Measurements from ENCODE around the gene ANO8. TPM values are rescaled to one million over a fixed set of nuclear protein-coding genes. Genes with fewer than 3 reads are reported as not detected.
A peak's percentile ranks its signal among the peaks of the same experiment; 100 is the strongest.

ANO8 gene
- total and polyA plus RNA-seq, 2 of the 13 experiments (the other 11 are each of a cell fraction or from before 2014, with no cell fraction given), result 1.8 to 3.5 TPM

DNA sequence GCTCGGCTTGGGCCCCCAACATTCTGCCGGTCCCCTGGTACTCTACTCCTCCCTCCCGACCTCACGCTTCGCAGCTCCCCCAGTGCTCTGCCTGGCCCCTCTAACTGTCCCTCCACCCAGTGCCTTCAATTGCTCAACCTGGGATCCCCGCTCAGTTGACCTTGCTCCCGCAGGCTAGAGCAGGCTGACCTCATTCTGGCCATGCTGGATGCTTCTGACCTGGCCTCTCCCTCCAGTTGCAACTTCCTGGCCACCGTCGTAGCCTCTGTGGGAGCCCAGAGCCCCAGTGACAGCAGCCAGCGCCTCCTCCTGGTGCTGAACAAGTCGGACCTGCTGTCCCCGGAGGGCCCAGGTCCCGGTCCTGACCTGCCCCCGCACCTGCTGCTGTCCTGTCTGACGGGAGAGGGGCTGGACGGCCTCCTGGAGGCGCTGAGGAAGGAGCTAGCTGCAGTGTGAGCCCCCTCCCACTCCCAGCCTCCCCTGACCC lies 6.3 kb upstream of the ANO8 start:
- in situ Hi-C loops (cut with HindIII; ENCODE audit: extremely low pct_ligation_motif_present, low pct_unique_long_range_greater_than_20kb), result no loop called here
- Histone ChIP-seq H3K9me3 (ENCODE audit: low read length) (no peaks in the 10 kb centered on the region), H4K20me1 (ENCODE audit: insufficient read depth, low read length) (no peaks in the 10 kb centered on the region), H2AFZ (ENCODE audit: low read length) (no peak overlapping the region), H3K4me1 (ENCODE audit: insufficient read depth, low read length) (peaks cover 46% of the 10 kb centered on the region), H3K27me3 (ENCODE audit: control insufficient read depth in 1 of 2, insufficient read depth in 2 of 2, low read length in 2 of 2) (no peaks in the 10 kb centered on the region; a peak in 1 of 5 replicates), H3K4me2 (ENCODE audit: low read depth, low read length) (peak overlapping the region; percentile 72), H3K4me3 (replicated peaks in 1 of 3; ENCODE audit: insufficient read depth in 1 of 3, low read depth in 2 of 3, low read length in 3 of 3) (peak overlapping the region in 2 of 3 experiments; percentile 19 to 46; a peak in 2 of 6 replicates), H3K9ac (ENCODE audit: insufficient read depth, low read depth, low read length) (peak overlapping the region; percentile 20; the same call in 1 of the 2 replicates), H3K36me3 (replicated peaks in 1 of 2; ENCODE audit: control insufficient read depth in 1 of 2, insufficient read depth in 2 of 2, low read length in 2 of 2) (peaks cover 1 to 9% of the 10 kb centered on the region in 2 experiments; a peak in 1 of 5 replicates), H3K79me2 (ENCODE audit: insufficient read depth, low read length) (peaks cover 7% of the 10 kb centered on the region), H3K27ac (ENCODE audit: extremely low read length, insufficient read depth, low read length) (peak overlapping the region; percentile 66)
- DNase-seq (ENCODE audit: low spot score) (peak; percentile 81), ATAC-seq (peak; percentile 71), FAIRE-seq (peak; percentile 76)
- ChIA-PET POLR2A (interaction anchor here (1.0 kb wide), 1 partner anchor 79 kb away, joined by 4 read pairs; the partner anchor contains the start of gene MVB12A), CTCF (ENCODE audit: low intra/inter-chr PET ratio, low total read pairs) (no interaction called here)
- intact Hi-C loops (cut with micrococcal nuclease; ENCODE audit: unreplicated experiment), result loop anchor here (10.0 kb wide), 1 partner anchor 124 kb away; the partner anchor contains the start of gene NXNL1
- 31% methylated on average over 16 of the region's 17 CpGs for WGBS (ENCODE audit: low lambda C conversion rate)
- no TSS peak for BruUV-seq (replicated peaks)
- TF ChIP-seq EP300 (IDR thresholded peaks at IDR 0.05; ENCODE audit: low read depth in 2 of 2, low read length in 2 of 2), result no peak
- TF ChIP-seq EP300 (CRISPR knock-in tag; IDR thresholded peaks at IDR 0.05; ENCODE audit: borderline replicate concordance), result 0 out of 2 replicates have a peak, but pooled peaks have one; percentile 15
- TF ChIP-seq ZFY (CRISPR knock-in tag; IDR thresholded peaks at IDR 0.05), result peak; percentile 35; the same call in 1 of the 2 replicates
- peak; percentile 54; the same call in 1 of the 2 replicates for TF ChIP-seq ZNF337 (CRISPR knock-in tag; IDR thresholded peaks at IDR 0.05; ENCODE audit: borderline replicate concordance, low read depth)
- TF ChIP-seq HOXA7 (CRISPR knock-in tag; IDR thresholded peaks at IDR 0.05), result 0 out of 2 replicates have a peak, but pooled peaks have one; percentile 62
- peak; percentile 79 for TF ChIP-seq ELF3 (CRISPR knock-in tag; IDR thresholded peaks at IDR 0.05)
- peak; percentile 71; the same call in 1 of the 2 replicates for TF ChIP-seq HOXA9 (CRISPR knock-in tag; IDR thresholded peaks at IDR 0.05; ENCODE audit: borderline replicate concordance)
- TF ChIP-seq SP4 (CRISPR knock-in tag; IDR thresholded peaks at IDR 0.05), result peak; percentile 18; the same call in 1 of the 2 replicates
- TF ChIP-seq POLR2G (IDR thresholded peaks at IDR 0.05; ENCODE audit: low read depth, low read length), result 0 out of 2 replicates have a peak, but pooled peaks have one; percentile 33
- TF ChIP-seq SAP130 (CRISPR knock-in tag; IDR thresholded peaks at IDR 0.05; ENCODE audit: low read depth), result peak; percentile 75
- TF ChIP-seq ZNF777 (CRISPR knock-in tag; IDR thresholded peaks at IDR 0.05), result no peak
- TF ChIP-seq HIVEP1 (CRISPR knock-in tag; IDR thresholded peaks at IDR 0.05), result peak; percentile 53; the same call in 1 of the 2 replicates
- peak; percentile 70 for TF ChIP-seq ZMYM4 (CRISPR knock-in tag; IDR thresholded peaks at IDR 0.05)
- no peak for TF ChIP-seq ZFP62 (CRISPR knock-in tag; IDR thresholded peaks at IDR 0.05)
- TF ChIP-seq KAT2B (IDR thresholded peaks at IDR 0.05; ENCODE audit: borderline replicate concordance, low read depth, low read length), result no peak
- peak; percentile 67 for TF ChIP-seq RXRA (CRISPR knock-in tag; IDR thresholded peaks at IDR 0.05)
- TF ChIP-seq ZNF598 (CRISPR knock-in tag; IDR thresholded peaks at IDR 0.05; ENCODE audit: borderline replicate concordance), result no peak
- TF ChIP-seq ZNF468 (CRISPR knock-in tag; IDR thresholded peaks at IDR 0.05), result no peak
- TF ChIP-seq, protein P1, sequence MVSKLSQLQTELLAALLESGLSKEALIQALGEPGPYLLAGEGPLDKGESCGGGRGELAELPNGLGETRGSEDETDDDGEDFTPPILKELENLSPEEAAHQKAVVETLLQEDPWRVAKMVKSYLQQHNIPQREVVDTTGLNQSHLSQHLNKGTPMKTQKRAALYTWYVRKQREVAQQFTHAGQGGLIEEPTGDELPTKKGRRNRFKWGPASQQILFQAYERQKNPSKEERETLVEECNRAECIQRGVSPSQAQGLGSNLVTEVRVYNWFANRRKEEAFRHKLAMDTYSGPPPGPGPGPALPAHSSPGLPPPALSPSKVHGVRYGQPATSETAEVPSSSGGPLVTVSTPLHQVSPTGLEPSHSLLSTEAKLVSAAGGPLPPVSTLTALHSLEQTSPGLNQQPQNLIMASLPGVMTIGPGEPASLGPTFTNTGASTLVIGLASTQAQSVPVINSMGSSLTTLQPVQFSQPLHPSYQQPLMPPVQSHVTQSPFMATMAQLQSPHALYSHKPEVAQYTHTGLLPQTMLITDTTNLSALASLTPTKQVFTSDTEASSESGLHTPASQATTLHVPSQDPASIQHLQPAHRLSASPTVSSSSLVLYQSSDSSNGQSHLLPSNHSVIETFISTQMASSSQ (IDR thresholded peaks at IDR 0.05; ENCODE audit: low read depth), result no peak
- TF ChIP-seq, protein P1 (CRISPR knock-in tag; IDR thresholded peaks at IDR 0.05; ENCODE audit: borderline replicate concordance), result peak; percentile 41; the same call in 1 of the 2 replicates
- TF ChIP-seq, protein P2, sequence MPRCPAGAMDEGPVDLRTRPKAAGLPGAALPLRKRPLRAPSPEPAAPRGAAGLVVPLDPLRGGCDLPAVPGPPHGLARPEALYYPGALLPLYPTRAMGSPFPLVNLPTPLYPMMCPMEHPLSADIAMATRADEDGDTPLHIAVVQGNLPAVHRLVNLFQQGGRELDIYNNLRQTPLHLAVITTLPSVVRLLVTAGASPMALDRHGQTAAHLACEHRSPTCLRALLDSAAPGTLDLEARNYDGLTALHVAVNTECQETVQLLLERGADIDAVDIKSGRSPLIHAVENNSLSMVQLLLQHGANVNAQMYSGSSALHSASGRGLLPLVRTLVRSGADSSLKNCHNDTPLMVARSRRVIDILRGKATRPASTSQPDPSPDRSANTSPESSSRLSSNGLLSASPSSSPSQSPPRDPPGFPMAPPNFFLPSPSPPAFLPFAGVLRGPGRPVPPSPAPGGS (CRISPR knock-in tag; IDR thresholded peaks at IDR 0.05), result peak; percentile 51; the same call in 1 of the 2 replicates
